ENCODE measurements around the gene UTS2R. TPM values are rescaled to one million over a fixed set of nuclear protein-coding genes. Genes with fewer than 3 reads are reported as not detected.

Gene UTS2R
- total RNA-seq, 1 donor, result not detected

DNA sequence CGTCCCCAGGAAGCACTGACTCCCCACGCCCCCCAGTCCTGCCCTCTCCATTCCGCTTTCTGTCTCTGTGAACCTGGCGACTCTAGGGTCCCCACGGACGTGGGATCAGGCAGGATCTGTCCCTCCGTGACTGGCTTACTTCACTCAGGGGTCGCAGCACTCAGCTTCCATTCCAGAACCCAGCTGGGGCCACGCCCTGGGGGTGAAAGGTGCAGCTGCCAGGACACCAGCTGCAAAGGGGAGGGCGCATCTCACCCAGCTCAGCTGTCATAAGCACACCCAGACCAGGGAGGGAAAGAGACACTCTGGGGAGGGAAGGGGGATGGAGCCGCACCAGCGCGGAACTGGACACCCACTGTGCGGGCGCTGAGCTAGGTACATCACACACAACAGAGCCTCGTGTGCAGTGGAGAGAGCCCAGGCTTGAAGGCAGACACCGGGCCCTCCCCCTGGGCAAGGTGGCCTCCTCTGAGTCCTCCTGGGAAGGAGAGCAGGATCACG is 28.1 kb downstream of the UTS2R start:
- H3K36me3 ChIP-seq (ENCODE audit: insufficient read depth, low read length), result no peaks in the 10 kb centered on the region
- no peaks in the 10 kb centered on the region for H4K20me1 ChIP-seq (ENCODE audit: insufficient read depth, low read length)
- H3K4me1 ChIP-seq (ENCODE audit: insufficient read depth, low read length), result peaks cover 12% of the 10 kb centered on the region
- TF ChIP-seq, protein P1, sequence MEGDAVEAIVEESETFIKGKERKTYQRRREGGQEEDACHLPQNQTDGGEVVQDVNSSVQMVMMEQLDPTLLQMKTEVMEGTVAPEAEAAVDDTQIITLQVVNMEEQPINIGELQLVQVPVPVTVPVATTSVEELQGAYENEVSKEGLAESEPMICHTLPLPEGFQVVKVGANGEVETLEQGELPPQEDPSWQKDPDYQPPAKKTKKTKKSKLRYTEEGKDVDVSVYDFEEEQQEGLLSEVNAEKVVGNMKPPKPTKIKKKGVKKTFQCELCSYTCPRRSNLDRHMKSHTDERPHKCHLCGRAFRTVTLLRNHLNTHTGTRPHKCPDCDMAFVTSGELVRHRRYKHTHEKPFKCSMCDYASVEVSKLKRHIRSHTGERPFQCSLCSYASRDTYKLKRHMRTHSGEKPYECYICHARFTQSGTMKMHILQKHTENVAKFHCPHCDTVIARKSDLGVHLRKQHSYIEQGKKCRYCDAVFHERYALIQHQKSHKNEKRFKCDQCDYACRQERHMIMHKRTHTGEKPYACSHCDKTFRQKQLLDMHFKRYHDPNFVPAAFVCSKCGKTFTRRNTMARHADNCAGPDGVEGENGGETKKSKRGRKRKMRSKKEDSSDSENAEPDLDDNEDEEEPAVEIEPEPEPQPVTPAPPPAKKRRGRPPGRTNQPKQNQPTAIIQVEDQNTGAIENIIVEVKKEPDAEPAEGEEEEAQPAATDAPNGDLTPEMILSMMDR (IDR thresholded peaks at IDR 0.05; ENCODE audit: extremely low read depth, low read depth, low read length), result no peak
- DNase-seq (ENCODE audit: insufficient read length, low spot score, missing footprints), result peak; percentile 76
- H3K9me3 ChIP-seq (ENCODE audit: low read depth, low read length), result no peaks in the 10 kb centered on the region
- no peak overlapping the region for H2AFZ ChIP-seq (ENCODE audit: low read length)
- no peak overlapping the region for H3K4me2 ChIP-seq (ENCODE audit: insufficient read depth, low read length)
- H3K27me3 ChIP-seq (ENCODE audit: insufficient read depth, low read length), result no peaks in the 10 kb centered on the region
- H3K27ac ChIP-seq (ENCODE audit: low read depth, low read length), result no peak overlapping the region
- no peak overlapping the region for H3K4me3 ChIP-seq (ENCODE audit: insufficient read depth, low read length)
- no peaks in the 10 kb centered on the region for H3K79me2 ChIP-seq (ENCODE audit: insufficient read depth, low read length)

DNA sequence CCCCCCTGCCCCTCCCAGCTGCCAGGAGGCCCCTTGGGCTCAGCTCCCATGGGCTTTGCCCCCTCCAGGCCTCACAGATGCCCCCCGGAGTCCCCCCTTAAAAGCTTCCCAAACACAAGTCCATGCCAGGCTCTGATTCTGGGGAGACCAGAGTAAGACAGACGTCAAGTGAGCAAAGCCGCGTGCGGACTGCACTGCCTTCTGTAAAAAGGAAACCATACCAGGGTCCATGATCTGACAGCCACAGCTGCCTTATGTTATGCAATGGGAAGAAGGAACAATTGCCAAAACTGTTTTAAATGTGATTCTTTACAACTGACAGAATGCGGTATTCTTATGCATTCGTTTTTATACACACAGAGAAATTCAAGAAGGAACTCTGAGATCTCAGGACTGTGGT is 28.6 kb downstream of the UTS2R start:
- TF ChIP-seq, protein P1 (IDR thresholded peaks at IDR 0.05; ENCODE audit: extremely low read depth, low read depth, low read length), result no peak
- Histone ChIP-seq H3K4me3 (ENCODE audit: insufficient read depth, low read length) (no peak overlapping the region), H3K27ac (ENCODE audit: low read depth, low read length) (no peak overlapping the region)

DNA sequence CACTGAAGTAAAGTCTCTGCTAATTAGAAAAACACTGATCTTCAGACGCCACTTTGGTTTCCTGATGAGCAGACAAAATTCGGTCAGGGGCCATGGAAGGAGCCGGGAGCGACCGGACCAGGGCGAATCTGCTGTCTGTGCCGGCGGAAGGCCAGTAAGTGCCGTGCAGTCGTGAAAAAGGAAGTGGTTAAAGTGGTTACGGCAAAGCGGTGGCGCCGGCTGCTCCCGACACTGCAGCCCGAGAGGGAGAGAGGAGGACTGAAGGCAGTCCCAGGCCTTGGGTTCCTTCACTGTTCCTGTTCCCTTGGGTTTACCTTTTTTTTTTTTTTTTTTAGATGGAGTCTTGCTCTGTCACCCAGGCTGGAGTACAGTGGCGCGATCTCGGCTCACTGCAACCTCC is 29.3 kb downstream of the UTS2R start:
- H3K36me3 ChIP-seq (ENCODE audit: insufficient read depth, low read length), result no peaks in the 10 kb centered on the region
- TF ChIP-seq, protein P1 (IDR thresholded peaks at IDR 0.05; ENCODE audit: extremely low read depth, low read depth, low read length), result no peak
- H4K20me1 ChIP-seq (ENCODE audit: insufficient read depth, low read length), result no peaks in the 10 kb centered on the region
- H2AFZ ChIP-seq (ENCODE audit: low read length), result no peak overlapping the region
- H3K4me2 ChIP-seq (ENCODE audit: insufficient read depth, low read length), result no peak overlapping the region
- H3K27ac ChIP-seq (ENCODE audit: low read depth, low read length), result no peak overlapping the region
- peaks cover 12% of the 10 kb centered on the region for H3K4me1 ChIP-seq (ENCODE audit: insufficient read depth, low read length)
- peak; percentile 69 for DNase-seq (ENCODE audit: insufficient read length, low spot score, missing footprints)
- no peaks in the 10 kb centered on the region for H3K9me3 ChIP-seq (ENCODE audit: low read depth, low read length)
- no peak overlapping the region for H3K4me3 ChIP-seq (ENCODE audit: insufficient read depth, low read length)
- no peaks in the 10 kb centered on the region for H3K79me2 ChIP-seq (ENCODE audit: insufficient read depth, low read length)
- no peaks in the 10 kb centered on the region for H3K27me3 ChIP-seq (ENCODE audit: insufficient read depth, low read length)

More for the DNA sequence above, 28.6 kb downstream of the UTS2R start:
- no peaks in the 10 kb centered on the region for H3K79me2 ChIP-seq (ENCODE audit: insufficient read depth, low read length)
- no peak overlapping the region for H2AFZ ChIP-seq (ENCODE audit: low read length)
- peak; percentile 52 for DNase-seq (ENCODE audit: insufficient read length, low spot score, missing footprints)
- no peaks in the 10 kb centered on the region for H3K36me3 ChIP-seq (ENCODE audit: insufficient read depth, low read length)
- peaks cover 12% of the 10 kb centered on the region for H3K4me1 ChIP-seq (ENCODE audit: insufficient read depth, low read length)
- H3K4me2 ChIP-seq (ENCODE audit: insufficient read depth, low read length), result no peak overlapping the region
- no peaks in the 10 kb centered on the region for H4K20me1 ChIP-seq (ENCODE audit: insufficient read depth, low read length)
- H3K27me3 ChIP-seq (ENCODE audit: insufficient read depth, low read length), result no peaks in the 10 kb centered on the region
- H3K9me3 ChIP-seq (ENCODE audit: low read depth, low read length), result no peaks in the 10 kb centered on the region

DNA sequence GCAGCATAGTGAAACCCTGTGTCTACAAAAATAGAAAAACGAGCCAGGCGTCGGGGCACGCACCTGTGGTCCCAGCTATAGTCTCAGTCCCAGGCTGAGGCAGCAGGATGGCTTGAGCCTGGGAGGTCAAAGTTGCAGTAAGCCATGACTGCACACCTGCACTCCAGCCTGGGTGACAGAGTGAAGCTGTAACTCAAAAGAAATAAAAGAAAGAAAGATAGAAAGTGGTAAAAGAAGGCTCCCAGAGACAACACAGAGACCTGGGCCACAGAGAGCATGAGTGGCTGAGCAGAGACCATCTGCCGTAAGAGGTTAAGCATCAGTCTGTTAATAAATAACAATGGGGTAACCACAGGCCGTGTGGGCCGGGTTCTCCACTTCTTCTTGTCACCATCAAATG is 31.3 kb downstream of the UTS2R start:
- Histone ChIP-seq H3K27me3 (ENCODE audit: insufficient read depth, low read length) (no peaks in the 10 kb centered on the region), H3K9me3 (ENCODE audit: low read depth, low read length) (no peaks in the 10 kb centered on the region), H3K36me3 (ENCODE audit: insufficient read depth, low read length) (no peaks in the 10 kb centered on the region), H3K79me2 (ENCODE audit: insufficient read depth, low read length) (no peaks in the 10 kb centered on the region), H3K4me1 (ENCODE audit: insufficient read depth, low read length) (no peaks in the 10 kb centered on the region), H4K20me1 (ENCODE audit: insufficient read depth, low read length) (peaks cover 4% of the 10 kb centered on the region), H2AFZ (ENCODE audit: low read length) (no peak overlapping the region), H3K4me2 (ENCODE audit: insufficient read depth, low read length) (no peak overlapping the region), H3K4me3 (ENCODE audit: insufficient read depth, low read length) (no peak overlapping the region), H3K27ac (ENCODE audit: low read depth, low read length) (no peak overlapping the region)
- TF ChIP-seq, protein P1 (IDR thresholded peaks at IDR 0.05; ENCODE audit: extremely low read depth, low read depth, low read length), result no peak
- no peak for DNase-seq (ENCODE audit: insufficient read length, low spot score, missing footprints)
